DMS153 treated with DMSO at 0.1 percent for 48 hours (cell line): ENCODE data around the gene AMBRA1.

Experiments
- DNase-seq: peaks from one replicate; lab custom pipeline; 2025; ENCODE audit not compliant: unreplicated experiment; lab: John Stamatoyannopoulos, UW

AMBRA1 gene

DNA sequence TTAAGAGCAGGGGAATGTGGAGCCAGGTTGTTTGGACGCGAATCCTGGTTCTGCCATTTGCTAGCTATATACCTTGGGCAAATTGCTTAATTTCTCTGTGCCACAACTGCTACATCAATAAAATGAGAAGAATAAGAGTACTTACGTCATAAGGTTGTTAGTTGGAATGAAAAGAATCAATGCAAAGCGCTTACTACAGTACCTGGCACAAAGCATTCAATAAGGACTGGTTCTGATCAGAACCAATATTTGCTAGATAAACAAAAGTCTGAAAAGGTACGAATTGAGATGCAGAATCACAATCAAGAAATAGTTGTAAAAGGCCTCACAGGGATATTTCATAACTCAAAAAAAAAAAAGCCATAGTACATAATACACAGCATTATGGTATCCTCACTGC, 11.2 kb downstream of the AMBRA1 start:
- no peak for DNase-seq

DNA sequence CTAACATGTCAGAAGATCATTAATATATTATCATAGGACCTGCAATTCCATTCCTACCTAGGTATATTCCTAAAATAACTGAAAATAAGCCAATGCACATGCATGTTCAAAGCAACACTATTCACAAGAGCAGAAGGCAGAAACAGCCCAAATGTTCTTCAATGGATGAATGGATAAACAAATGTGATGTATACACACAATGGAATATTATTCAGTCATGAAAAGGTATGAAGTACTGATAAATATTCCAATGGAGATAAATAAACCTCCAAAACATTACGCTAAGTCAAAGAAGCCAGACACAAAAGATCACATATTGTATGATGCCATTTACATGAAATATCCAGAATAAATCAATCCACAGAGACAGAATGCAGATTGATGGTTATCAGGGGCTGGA, 16.8 kb downstream of the AMBRA1 start:
- DNase-seq: no peak

DNA sequence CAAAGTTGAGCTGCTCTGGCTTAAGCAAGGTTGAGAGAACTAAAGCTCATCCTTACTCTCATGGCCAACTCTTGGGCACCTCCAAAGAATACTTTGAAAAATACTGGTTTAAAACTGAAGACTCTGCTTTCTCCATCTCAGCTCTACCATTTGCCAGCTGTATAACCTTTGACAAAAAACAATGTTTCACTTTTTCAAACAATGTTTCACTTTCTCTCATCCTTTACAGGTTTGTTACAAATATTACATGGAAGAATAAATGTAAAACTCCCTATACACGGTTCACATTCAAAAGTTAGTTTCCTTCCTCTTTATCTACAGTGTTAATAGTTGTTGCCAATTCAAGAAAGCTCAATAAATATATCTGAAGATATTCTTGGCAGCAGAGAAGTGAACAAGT, 19.2 kb downstream of the AMBRA1 start:
- DNase-seq: no peak

DNA sequence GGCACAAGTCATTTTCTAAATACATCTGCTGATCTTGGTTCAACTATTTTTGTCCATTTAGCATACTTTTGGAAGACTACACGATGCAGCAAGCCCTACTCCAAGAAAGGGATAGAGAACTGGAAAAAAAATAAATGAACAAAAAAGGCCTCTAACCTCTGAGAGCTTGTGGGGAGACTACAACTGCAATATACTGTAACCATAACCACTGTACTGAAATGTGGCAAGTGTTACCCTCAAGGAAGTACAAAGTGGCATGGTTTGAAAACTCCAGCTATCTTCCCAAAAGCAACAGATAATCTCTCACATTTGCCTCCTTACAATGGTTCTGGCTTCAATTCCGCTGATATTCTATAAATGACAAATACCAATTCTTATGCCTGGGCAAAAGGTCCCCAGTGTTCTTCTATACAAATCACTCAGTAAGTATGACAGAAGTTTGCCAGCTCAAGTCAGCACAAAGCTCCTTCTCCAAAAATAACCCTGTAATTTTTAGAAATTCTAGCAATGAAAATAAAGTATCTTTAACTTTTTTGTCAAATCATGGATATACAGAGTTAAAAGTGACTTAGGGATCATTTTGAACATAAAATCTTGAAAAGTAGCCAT, 22.9 kb downstream of the AMBRA1 start:
- no peak for DNase-seq

DNA sequence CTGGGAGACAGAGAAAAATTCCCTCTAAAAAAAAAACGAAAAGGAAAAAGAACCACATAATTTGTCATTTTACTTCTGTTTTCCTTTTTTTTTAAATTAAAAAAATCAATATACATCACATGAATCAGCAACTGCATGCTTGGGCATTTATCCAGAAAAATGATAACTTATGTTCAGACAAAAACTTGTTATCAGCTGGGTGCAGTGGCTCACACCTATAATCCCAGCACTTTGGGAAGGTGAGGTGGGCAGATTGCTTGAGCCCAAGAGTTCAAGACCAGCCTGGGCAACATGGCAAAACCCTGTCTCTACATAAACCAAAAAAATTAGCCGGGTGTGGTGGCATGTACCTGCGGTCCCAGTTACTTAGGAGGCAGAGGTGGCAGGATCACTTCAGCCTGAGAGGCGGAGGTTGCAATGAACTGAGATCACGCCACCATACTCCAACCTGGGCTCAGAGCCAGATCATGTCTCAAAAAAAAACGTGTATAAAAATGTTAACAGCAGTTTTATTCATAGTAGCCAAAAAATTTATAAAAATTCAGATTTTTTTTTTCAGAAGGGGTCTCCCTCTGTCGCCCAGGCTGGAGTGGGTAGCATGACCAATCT, 28.5 kb downstream of the AMBRA1 start:
- DNase-seq: no peak

DNA sequence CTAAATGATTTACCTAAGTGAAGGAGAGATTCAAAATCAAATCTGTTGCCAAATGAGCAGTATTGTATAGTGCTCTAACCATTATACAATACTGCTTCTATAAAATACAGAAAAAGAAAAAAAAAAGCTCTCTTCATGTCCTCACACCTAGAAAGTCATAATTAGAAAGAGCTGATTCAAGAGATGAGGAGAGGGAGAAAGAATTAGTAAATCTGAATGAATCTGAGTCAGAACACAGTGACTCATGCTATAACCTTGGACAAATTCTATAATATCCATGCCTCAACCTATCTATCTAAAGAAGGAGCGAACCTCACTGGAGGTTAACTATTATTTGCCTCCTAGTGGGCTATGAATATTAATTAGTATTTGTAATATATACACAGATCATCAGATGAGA, 29.4 kb downstream of the AMBRA1 start:
- DNase-seq: no peak

DNA sequence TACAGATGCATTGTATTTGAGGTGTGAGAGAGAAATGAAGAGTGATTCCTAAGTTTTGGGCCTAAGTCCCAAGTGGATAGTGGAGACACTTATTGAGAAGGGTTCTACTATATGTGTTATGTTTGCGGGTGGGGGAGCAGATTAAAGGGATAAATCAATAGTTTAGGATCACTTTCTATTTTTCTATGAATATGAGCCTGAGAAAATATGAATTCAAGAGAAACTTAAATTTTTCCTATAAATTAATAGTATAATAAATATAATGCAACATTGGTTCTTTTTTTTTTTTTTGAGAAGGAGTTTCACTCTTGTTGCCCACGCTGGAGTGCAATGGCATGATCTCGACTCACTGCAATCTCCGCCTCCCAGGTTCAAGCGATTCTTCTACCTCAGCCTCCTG, 31.3 kb downstream of the AMBRA1 start:
- DNase-seq: no peak

DNA sequence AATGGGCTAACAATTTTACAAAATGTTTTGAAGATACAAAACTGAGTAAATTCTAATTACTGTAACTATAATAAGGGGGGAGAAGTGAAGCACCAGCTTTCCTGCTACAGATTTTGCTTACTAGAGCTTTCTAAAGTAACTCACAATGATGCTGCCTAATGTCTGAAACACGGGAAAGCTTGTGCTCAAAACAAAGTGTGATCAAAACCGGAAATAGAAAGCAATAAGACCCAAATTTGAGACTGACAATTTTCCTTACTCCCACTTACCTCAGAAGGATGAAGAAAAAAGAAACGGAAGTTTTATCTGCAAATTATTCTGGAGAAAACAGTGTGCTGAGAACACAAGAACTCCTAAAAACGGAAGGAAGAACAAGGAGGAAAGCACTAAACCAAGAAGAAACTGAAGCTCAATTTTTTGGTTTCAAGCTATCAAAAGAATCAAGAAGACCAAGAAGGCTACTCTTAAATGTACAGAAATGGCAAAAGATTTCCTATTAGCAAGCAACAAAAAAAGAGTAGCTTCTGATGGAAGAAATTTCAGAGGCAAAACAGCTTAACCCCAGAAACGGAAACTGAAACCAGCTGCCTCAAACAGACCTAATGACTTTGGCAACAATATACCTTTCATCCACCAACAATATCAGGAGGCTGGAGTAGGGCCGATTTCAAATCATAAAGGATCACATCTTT, 33.4 kb downstream of the AMBRA1 start:
- DNase-seq: peak; percentile 34

DNA sequence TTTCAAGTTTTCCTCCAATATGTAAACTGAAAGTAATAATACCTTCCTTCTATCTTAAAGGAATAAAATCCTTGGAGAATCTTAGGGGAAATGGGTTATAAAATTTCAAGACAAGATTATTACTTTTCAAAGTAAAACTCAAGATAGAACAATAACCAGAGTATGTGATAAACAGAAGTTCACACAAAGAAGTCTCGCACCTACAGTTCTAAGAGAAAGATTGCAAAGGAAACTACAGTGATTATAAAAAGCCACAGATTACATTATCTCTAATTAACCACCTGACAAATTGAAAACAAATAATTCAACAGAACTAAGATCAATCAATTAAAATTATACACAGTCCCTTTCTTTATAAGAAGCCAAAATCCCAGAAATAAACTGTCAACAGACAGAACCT, 34.0 kb downstream of the AMBRA1 start:
- DNase-seq: no peak

DNA sequence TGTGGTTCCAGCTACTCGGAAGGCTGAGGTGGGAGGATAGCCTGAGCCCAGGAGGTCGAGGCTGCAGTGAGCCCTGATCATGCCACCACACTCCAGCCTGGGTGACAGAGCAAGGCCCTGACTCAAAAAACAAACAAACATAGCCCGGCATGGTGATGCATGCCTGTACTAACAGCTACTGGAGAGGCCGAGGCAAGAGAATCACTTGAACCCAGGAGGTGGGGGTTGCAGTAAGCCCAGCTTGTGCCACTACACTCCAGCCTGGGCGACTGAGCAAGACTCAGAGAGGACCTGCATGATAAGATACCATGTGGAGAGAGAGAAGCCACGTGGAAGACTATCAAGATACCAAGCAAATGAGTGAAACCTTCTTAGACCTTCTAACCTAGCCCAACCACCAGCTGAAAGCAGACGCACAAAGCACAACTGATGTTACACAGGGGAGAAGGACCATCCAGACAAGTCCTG, 36.1 kb downstream of the AMBRA1 start:
- no peak for DNase-seq

DNA sequence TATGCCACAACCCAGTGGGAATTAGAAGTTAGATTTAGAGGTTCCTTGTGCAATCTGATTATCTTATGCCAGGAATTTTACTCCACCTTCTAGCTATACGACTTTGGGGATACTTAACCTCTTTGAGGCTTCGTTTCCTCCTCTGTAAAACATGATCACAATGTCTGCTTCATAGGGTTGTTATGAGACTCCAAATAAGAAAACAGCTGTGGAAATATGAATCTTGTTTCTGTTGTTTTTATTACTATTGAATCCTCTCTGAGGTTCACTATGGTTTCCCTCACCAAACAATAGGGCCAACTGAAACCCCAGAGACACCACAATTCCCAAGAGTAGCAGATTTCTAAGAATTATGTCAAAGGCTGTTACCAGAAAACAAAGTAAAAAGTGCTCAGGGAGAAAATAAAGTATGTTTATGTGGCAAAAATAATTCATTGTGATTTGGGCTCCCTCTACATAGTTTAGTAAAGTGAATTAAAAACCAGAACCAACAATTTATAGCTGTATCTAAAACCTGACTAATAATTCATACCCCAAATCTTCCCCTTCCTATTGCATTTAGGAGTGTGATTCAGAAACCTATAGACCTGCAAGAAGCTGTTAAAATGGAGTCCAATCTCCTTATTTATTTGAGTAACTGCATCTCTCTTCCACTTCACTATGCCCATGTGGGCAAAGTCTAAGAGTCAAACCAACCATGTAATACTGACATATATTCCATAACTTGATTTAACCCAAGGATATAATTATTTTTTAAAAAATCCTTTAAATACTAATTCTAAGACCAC, 38.4 kb downstream of the AMBRA1 start:
- no peak for DNase-seq

DNA sequence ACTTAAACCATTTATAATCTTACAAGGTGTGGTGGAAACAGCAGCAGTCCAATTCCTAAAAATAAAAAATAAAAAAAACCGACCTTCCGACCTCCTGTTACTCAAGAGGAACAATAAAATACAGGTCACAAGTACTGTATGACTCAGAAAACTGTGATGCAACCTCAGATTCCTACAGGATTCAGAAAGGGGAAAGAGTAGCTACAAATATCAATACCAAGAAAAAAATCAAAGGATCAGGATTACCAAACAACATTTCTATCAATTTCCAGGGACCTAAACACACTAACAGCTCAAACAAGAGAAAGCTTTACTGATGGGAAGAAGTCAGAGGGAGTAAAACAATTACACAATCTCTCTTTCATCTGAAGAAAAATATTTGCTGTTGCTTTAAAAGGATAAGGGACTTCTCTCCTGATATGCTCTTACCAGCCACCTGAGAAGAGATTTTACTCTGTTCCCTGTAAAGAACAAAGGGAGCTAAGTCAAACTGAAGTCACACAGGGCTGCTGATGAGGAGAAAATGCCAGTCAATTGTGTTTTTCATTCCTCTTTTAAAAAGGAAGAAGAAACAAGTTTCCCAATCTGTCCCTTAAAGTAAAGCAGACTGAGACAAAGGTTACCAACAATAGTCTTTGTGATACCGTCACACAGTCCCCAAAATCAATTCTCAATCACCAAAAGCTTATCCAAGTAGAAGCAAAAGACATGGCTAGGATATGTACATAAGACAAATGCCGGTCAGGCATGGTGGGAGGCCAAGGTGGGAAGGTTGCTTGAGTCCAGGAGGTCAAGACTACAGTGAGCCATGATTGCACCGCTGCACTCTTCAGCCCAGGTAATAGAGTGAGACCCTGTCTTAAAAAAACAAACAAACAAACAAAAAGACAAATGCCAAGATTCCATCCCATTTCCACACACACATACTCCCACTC, 39.3 kb downstream of the AMBRA1 start:
- DNase-seq: no peak

DNA sequence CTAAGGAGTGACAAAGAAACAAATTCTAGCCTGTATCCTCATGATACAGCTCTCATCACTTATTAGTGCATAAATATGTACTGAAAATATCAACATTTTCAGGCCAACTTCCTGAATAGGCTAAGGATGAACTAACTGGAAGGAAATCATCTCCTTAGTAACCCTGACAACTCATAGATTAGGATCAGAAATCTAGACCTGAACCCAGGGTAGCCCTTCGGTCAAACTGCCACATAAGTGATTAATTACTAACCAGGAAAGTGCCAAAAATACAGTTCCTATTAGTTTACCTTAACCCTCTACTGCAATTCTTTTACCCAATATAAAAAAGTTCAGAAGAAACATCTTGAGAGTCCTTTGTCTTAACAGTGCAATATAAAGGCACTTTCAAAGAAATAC, 40.0 kb downstream of the AMBRA1 start:
- DNase-seq: no peak

DNA sequence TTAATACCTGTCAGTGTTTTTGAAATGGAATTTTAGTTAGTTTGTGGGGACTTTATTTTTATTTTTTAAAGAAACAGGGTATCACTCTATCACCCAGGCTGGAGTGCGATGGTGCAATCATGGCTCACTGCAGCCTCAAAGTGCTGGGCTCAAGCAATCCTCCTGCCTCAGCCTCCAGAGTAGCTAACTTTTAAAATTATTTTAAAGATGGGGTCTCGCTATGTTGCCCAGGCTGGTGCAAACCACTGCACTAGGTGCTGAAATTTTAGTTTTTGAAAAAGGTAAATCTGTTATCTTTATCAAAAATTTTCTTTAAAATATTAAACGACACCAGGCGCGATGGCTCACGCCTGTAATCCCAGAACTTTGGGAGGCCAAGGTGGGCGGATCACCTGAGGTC, 42.6 kb downstream of the AMBRA1 start:
- no peak for DNase-seq

DNA sequence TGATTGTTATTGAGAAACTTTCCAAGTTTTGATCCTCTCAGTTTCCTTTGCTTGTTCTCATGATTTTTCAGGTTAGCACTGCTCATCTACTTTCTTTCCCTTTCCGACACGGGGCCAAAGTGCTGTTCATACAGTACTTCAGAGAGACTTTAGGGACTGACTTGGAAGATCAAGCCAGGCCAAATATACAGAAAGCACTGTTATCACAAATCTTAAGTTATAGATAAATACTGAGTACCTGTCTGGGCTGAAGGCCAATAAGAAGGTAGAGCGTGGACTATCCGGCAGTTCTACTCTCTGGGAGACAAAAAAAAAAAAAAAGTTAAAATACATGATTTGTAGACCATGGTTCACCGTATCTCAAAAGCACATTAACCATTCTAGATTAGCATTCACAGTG, 46.2 kb downstream of the AMBRA1 start:
- no peak for DNase-seq

DNA sequence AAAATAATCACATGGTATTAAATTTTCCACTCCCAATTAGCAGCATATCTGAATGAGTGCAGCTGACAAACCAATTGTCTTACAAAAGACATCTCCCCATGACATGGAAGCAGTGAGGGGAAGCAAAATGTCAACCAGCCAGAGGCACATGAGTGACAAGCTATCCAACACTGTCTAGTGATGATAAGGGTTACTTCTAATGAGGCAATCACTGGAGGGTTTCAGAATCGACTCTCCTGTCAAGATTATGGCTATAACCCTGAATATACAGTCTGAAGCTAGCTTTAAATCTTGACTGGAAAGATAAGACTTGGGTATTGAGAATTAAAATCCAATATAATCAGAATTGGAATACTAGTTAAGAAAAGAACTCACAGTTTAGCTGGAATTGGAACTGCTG, 50.3 kb downstream of the AMBRA1 start:
- DNase-seq: no peak

DNA sequence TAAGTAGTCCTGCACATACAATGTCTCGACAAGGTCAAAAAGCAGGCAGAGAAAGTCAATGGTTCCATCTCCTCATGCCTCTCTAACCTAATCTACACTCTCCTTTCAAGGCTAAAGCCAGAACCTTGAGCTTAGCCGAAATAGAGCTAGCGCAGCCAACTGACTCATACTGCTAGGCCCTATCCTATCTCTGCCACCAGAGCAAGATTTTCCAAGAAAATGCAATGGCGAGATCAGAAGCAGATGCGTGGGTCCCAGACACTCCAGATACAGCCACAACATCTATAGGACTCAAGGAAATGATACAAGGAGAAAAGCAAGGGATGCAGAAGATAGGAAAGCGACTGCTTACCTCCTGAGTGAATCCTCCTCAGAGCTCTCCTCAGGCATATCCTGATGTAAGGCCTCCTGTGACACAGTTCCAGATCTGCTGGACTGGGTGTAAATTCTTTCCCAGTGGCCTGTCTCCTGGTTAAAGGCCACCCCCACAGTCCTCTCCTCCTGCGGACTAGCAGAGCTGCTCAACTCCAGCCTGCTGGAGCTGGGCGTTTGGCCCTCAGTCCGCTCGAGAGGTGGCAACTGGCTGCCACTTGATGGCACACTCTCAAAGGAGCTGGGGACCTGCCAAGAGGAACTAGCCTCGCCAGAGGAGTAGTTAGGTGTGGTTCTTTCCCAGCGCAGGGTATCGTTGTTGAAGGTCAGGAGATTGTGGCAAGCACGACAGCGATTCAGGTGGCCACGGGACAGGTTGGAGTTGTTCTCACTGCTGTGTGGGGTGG, 52.0 kb downstream of the AMBRA1 start:
- no peak for DNase-seq

DNA sequence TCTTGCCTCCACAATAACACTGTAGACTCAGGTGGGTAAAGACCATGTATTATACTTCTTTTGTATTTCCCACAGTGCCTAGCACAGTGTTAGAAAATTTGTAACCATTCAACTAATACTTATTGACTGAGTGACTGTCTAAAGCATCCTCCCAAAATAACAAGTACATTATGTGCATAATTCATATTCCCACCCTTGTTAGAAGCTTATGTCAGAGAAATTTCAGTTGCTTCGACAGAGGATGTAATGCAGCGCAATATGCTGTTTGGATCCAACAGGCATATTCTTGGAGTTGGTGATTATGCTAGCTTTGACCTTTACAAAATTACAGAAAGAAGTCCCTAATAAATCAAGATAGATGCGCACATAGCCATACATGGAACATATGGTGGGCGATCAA, 53.0 kb downstream of the AMBRA1 start:
- DNase-seq: no peak

DNA sequence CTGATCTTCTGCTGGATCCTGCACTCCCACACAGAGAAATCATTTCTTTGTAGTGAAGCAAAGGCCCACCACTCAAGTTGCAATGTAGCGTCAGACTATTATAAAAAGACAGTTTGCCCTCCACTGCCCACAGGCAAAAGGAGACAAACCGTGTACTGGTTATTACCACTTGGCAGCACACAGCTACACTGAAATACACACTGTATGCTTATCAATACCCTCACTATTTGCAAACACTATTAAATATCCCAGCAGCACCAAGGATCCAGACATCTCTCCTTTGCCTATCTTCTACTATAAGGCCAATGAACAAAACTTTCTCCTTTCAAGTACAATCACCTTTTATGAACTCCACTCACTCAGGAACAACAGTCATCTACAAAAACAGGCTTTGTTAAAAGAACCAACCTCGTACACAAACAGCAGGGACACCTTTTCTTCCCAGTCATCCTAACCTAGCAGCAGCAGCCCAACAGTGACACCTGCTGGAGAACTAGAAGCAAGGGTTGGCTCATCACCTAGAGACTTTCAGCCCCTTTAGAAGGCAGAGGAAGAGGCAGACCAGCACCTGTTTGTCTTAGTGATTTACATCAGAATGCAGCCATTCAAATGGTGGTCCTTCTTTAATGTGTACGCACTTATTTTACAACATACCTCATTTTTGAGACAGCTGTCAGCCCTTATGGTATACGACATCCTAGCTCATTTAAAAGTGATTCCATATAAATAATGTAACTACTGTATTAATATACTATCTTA, 56.1 kb downstream of the AMBRA1 start:
- DNase-seq: peak; percentile 74
